ENCODE results near the gene MTOR.

- TF ChIP-seq GATA3 (IDR thresholded peaks at IDR 0.05; ENCODE audit: low read depth, low read length) (no peak), GATA2 (IDR thresholded peaks at IDR 0.05; ENCODE audit: low read depth, low read length) (no peak; the same call in 1 of the 2 replicates)
Observed at GRCh38 chr1:11295905-11296304, 33.6 kb upstream of the MTOR start.
